Hematopoietic multipotent progenitor cell treated with erythropoietin and hydrocortisone succinate and interleukin-3 and kit ligand, for 4 days (in vitro differentiated cells): Measurements from ENCODE around the gene KCNB1.

ENCODE experiments used
- DNase-seq: peaks from one replicate; pipeline ENCODE4 v3.0.0-alpha.2; 2015

KCNB1 gene

GRCh38 chr20:49466114-49466912 is 16.2 kb downstream of the KCNB1 start:
- DNase-seq: no peak

GRCh38 chr20:49464556-49464955 is 17.9 kb downstream of the KCNB1 start:
- DNase-seq: no peak

DNA sequence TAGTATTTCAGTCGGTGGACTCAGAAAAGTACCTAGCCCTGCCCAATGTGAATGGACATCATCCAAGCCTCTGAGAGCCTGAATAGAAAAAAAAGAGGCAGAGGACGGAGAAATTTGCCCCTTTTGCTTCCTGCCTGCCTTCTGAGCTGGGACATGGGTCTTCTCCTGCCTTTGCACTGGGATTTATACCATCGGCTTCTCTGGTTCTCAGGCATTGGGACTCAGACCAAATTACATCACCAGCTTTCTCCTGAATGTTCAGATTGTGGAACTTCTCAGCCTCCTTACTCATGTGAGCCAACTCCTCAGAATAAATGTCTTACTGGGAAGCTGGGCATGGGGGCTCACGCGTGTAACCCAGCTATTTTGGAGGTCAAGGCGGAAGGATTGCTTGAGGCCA is 19.8 kb downstream of the KCNB1 start:
- DNase-seq: no peak

DNA sequence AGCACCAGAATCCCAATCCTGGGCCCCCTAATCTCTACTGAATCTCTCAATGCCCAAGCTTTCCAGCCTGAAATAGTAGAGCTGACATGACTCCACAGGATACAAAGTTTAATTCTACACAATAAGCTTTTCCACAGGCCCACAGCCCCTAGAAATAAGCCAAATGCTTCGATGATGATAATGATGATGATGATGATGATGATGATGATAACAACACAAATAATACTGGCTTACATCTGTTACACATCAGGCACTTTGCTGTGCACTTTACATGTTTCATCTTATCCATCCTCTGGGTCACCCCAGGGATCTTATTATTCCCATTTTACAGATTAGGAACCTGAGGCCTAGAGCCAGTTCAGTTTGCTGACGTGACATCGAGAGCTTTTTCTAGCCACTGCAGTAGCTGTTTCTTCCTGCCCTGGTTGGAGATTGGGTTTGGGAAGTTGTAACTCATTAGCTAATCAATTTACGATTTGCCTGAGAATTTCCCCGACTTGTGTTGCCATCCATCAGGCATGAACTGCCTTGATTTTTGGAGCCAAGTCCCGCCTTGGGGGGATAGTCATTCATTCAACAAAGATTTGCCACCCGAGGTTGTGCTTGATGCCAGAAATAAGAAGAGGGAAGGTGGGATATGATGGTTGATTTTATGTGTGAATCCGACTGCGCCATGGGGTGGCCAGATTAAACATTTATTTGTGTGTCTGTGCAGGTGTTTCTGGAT is 20.4 kb downstream of the KCNB1 start:
- DNase-seq: no peak

- DNase-seq: no peak
Measured at GRCh38 chr20:49460916-49461315, 21.6 kb downstream of the KCNB1 start.

DNA sequence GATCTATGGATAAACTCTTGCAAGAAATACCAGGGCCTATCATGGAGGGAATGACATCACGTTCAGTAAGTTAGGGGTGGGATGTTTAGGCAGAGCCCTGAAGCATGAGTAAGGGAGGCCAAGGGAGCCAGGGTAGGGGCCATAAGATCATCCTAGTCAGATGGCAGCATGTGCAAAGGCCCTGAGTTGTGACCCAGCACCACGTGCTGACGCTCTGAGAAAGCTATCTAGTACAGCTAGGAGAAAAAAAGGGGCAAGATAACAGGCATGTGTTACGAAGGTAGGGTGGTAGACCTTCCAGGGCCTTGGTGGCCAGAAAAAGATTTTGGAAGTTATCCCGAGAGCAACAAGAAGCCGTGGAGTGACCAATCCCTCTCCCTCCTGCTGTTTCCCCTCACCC is 22.3 kb downstream of the KCNB1 start:
- DNase-seq: no peak

DNA sequence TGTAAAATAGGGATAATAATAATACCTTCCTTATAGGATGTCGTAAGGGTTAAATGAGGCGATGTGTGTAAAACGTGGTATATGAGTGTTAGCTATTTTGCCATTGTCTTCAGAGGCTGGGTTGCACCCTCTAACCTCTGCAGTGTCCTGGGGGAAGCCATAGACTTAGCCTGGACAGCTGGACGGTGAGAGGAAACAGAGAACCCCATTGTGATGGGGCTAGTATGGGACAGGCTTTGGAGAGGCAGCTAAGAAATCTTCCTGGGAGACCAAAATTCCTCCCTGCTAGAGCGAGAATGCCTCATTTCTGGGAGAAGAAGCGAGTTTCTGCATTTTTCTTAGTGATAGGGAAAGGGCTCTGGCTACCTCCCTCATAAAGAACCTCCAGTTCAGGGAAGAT is 22.8 kb downstream of the KCNB1 start:
- no peak for DNase-seq

- DNase-seq: no peak
Measured at GRCh38 chr20:49457444-49457843, 25.0 kb downstream of the KCNB1 start.

DNA sequence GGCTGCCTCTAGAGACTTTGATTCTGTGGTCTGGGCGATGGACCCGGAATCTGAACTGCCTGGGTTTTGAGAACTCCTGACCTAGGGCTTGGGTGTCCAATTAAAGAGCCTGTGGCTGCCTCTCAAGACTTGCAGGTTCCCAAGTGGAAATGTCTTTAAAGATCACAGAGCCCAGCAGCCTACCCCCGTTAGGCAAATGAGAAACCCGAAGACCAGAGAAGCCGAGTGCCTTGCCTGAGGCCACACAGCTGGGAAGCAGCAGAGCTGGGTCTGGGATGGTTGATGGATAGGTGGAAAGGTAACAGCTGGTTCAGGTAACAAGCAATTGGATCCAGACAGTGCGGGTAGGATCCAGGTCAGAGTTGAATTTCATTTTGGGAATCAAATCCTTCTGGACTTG is 25.8 kb downstream of the KCNB1 start:
- no peak for DNase-seq

GRCh38 chr20:49455691-49456090 is 26.8 kb downstream of the KCNB1 start:
- no peak for DNase-seq

- no peak for DNase-seq
Measured at GRCh38 chr20:49452011-49452482, 30.4 kb downstream of the KCNB1 start.

DNA sequence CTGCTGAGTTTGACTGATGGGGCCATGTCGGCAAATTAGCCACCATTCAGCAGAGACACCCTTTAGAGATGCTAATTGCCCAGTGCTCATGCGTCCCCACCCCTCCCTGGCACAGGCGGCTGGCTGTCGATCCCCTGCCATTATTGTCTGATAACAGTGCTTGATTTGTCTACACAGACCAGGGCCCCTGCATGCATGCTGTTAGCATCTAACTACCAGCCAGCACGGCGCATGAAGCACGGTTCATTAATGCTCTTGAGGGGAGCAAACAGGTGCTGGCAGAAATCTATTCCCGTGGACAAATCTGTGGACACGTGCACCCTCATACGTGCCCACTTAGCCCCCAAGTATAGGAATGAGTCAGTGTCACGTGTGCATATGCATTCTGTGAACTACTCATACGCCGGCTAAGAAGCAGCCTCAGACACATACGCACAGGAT is 32.2 kb downstream of the KCNB1 start:
- no peak for DNase-seq

DNA sequence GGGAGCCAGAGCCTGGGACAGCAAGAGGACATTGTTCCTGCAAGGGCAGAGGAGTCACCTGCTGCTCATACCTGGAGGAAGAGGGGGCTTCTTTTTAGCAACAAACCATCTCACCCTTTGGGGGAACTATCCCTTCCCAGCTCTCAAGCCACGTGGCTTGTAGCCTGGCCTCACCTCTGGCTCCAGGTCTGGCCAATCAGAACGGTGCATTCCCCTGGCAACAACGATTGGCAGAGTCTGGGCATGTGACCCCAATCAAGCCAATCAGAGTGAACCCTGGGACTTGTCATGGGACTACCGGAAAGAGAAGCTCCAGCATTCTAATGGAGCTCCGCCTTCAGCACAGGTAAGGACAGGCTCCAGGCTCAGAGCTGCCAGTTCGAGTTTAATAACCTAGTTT is 33.6 kb downstream of the KCNB1 start:
- no peak for DNase-seq

- DNase-seq: no peak
Measured at GRCh38 chr20:49447946-49448809, 34.3 kb downstream of the KCNB1 start.

DNA sequence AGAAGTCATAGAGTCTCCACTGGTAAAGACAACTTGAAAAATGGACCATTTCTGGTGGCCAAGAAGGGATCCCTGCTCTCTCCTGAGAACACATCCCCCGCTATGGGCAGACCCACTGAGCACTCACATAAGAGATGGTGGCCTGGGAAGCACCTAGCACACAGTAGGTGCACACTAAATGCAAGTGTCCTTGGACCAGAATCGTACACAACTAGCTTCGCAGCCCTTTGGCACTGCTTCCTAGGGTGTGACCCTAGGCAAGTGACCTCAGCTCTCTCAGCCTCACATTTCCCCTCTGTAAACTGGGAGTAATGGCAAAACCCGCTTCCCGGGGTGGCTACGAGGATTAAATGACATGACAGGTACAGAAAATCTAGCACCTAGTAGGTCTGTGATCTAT is 35.1 kb downstream of the KCNB1 start:
- no peak for DNase-seq

DNA sequence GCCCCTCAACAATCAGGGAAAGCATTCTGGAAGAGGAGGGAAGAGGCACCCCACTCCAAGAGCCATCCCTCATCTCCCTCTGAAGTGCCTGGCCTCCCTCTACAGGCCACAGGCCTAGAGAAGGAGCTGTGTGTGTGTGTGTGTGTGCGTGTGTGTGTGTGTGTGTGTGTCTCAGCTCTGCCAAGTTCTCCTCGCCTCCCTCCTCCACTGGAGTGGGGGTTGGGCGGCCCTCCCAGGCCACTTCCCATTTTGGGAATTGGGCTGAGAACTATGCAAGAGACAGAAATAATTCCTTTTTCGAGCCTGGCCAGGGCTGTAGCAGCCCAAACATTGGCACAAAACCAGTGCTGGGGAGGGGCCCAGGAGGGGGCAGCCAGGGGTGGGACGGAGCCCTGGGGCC is 35.7 kb downstream of the KCNB1 start:
- no peak for DNase-seq

GRCh38 chr20:49446080-49446479 is 36.4 kb downstream of the KCNB1 start:
- no peak for DNase-seq

DNA sequence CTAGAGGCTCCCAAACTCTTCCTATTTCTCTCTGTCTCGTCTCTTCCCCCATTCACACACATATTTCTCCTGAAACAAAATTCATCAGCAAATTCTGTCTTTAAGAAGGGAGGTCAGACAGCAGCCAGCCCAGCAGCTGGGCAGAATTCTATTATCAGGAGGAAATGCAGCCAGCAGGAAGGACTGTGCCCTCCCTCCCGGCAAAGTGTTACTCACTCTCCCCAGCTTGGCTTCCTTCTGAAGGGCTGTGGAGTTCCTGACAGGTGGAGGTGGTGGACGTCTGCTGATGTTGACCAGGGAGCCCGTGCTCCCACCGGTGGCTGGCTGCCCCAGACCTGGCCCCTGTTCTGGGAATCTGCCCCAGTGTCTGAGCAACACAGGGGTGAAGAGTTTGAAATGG is 37.3 kb downstream of the KCNB1 start:
- no peak for DNase-seq

- DNase-seq: no peak
Measured at GRCh38 chr20:49444553-49444990, 37.9 kb downstream of the KCNB1 start.

DNA sequence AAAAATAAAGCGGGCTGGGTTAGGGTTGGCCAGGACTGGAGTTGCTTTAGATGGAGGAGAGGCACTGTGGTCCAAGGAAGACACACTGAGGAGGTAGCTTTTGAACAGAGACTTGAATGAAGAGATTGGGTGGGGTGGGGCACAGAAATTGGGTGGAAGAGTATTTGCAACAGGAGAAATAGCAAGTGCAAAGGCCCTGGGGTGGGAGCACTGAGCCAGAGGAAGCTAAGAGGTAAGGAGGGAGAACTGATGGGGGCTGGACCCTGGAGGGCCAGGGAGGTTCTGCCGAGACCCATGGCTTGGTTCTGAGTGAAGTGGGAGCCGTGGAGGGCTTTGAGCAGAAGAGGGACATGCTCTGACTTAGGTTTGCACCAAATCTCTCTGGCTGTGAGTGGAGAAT is 45.4 kb downstream of the KCNB1 start:
- DNase-seq: no peak

DNA sequence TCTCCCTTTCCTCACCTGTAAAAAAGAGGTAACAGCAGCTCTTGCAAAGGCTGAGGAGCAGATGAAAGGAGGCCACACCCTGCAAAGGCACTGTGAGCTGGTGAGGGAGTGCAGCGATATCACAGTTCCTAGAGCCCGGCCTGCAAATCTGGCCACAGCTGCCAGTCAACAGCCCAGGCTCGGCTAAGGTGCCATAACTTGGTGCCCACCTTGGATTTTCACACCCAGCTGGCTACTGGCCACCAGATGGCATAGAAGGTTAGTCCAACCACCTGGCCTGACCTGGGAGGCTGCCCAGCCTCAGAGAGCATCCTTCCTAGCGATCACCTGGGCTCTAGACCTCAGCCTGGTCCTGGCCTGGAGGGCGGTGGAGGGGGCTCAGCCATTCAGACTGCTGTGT is 46.8 kb downstream of the KCNB1 start:
- DNase-seq: no peak

DNA sequence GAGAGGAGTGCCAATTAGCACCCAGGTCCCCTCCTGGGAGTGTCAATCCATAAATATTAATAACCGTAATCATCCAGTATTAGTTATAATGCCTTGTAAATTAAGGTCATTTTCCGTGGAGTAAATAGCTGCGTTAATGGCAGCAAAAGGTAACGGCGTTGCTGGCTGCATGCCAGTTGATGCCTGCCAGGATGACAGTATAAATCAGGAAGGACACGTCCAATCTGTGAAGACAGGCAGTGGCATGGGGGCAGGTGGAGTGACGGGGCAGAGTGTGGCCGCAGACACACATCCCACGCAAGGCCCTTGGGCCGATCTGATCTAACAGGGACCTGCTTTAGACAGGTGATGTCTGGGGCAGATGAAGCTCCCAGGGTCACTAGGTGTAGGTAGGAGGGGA is 49.1 kb downstream of the KCNB1 start:
- DNase-seq: no peak

DNA sequence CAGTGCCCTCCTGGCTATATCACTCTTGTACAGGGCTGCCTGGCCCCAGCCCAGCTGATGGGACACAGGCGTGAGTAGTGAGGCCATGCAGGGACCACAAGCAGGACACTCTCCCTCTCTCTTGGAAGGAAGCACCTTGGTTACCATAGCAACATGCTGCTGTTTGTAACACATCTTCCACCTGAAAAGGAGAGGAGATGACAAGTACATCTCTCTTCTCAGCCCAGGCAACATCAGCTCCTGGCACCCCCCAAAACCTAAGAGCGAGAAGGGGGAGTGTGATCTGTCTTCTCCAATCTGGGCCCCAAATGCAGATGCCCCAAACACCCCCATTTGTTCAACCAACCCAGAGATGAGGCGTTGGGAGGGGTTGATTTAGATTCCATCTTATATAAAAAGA is 49.9 kb downstream of the KCNB1 start:
- no peak for DNase-seq
